Mammary epithelial cell (primary cell): ENCODE measurements around the gene TAF4.

Experiments used
- EZH2 ChIP-seq: IDR thresholded peaks from 2 replicates; pipeline ENCODE4 v1.6.1; 2012; ENCODE audit warnings: low read length, inconsistent platforms, borderline replicate concordance
- TF ChIP-seq, protein P1 (sequence below), 2 donors: IDR thresholded peaks in 1 of 2; conservative IDR thresholded peaks in 1 of 2; 2 replicates each; pipeline ENCODE4 v1.5.1; 2011 to 2012; ENCODE audit warnings: inconsistent platforms in 2 of 2, low read length in 2 of 2, mild to moderate bottlenecking in 2 of 2, control low read depth in 1 of 2, low read depth in 1 of 2; ENCODE audit not compliant: insufficient read depth in 1 of 2; ENCODE audit errors: extremely low read depth in 1 of 2

DNA sequence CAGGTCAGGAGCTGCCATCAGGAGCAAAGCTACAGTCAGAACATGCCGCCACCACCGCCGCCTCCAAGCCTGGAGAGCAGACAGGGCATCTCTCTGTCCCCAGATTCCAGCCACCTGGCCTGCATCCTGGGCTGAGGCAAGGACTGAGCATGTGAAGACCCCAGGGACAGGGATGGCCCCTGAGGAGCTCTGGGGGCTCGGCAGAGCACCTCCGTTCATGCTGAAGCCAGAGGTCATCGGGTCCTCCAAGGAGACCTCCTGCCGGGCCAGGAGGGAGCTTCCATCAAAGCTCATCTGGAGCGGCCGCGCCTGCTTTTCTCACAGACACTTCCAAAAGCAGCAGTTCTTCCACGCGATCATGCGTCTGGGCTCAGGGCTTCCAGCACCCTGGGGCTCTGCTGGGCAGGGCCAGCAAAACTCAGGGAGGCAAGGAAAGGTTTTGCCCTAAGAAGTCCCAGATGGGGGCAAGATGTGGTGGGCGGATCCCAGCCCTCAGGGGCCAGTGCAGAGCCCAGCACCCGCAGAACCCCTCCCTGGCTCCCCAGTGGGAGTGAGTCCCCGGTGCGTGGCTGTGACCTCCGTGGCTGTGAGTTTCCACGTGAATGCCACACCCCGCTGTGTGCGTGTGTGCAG lies 138.4 kb downstream of the TAF4 start:
- TF ChIP-seq, protein P1, sequence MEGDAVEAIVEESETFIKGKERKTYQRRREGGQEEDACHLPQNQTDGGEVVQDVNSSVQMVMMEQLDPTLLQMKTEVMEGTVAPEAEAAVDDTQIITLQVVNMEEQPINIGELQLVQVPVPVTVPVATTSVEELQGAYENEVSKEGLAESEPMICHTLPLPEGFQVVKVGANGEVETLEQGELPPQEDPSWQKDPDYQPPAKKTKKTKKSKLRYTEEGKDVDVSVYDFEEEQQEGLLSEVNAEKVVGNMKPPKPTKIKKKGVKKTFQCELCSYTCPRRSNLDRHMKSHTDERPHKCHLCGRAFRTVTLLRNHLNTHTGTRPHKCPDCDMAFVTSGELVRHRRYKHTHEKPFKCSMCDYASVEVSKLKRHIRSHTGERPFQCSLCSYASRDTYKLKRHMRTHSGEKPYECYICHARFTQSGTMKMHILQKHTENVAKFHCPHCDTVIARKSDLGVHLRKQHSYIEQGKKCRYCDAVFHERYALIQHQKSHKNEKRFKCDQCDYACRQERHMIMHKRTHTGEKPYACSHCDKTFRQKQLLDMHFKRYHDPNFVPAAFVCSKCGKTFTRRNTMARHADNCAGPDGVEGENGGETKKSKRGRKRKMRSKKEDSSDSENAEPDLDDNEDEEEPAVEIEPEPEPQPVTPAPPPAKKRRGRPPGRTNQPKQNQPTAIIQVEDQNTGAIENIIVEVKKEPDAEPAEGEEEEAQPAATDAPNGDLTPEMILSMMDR (conservative IDR thresholded peaks at IDR 0.05 in 1 of 2, IDR thresholded peaks at IDR 0.05 in 1 of 2; ENCODE audit: extremely low read depth in 1 of 2, insufficient read depth in 1 of 2, low read depth in 1 of 2, low read length in 2 of 2), result no peak
- no peak for TF ChIP-seq EZH2
